ENCODE results near the gene STK10. TPM values are rescaled to one million over a fixed set of nuclear protein-coding genes. Genes with fewer than 3 reads are reported as not detected.

The STK10 gene
- total RNA-seq, 1 donor from 2014 or later: 32.3 TPM

DNA sequence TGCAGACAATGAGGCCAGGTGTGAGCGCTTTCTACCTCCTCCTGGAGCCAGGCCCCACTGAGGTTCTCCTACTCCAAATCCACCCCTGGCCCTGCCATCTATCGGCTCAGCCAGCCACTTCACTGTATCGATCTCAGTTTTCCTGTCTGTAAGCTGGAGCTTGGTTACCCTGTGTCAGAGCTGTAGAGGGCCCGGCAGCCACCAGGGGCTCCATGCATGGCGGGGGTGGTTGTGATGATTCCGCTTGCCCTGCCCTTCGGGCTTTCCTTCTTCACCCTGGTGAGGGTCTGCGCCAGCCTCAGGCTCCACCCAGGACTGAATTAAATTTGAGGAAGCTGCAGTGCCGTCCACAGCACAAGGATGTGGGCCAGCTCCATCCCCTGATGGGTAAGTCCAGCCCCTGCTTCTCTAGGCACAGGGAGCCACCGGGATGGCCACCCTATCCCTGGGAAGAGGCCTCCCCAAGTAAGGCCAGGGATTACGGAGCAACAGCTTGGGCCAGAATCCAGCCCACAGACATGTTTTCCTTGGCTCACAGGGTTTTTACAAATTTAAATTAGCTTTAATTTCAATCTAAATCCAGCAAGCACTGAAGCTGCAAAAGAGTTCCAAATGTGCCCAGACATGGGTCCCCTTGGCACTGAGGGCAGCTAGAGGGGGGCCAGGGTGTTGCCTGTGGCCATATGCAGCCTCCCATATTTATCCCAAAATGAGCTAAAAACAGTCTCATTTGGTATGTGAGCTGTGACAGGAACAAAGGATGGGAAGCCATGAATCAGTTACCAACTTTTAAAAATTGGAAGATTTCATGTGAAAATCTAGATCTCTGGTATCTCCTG is 92.4 kb downstream of the STK10 start:
- peaks cover 5% of the 10 kb centered on the region for H3K36me3 Mint-ChIP-seq (ENCODE audit: low read depth)
- H3K27me3 Mint-ChIP-seq (ENCODE audit: low read depth): no peaks in the 10 kb centered on the region
- peaks cover 3% of the 10 kb centered on the region for H3K9me3 Mint-ChIP-seq
- peaks cover 5% of the 10 kb centered on the region for H3K4me1 Mint-ChIP-seq
- TF ChIP-seq, protein P1, sequence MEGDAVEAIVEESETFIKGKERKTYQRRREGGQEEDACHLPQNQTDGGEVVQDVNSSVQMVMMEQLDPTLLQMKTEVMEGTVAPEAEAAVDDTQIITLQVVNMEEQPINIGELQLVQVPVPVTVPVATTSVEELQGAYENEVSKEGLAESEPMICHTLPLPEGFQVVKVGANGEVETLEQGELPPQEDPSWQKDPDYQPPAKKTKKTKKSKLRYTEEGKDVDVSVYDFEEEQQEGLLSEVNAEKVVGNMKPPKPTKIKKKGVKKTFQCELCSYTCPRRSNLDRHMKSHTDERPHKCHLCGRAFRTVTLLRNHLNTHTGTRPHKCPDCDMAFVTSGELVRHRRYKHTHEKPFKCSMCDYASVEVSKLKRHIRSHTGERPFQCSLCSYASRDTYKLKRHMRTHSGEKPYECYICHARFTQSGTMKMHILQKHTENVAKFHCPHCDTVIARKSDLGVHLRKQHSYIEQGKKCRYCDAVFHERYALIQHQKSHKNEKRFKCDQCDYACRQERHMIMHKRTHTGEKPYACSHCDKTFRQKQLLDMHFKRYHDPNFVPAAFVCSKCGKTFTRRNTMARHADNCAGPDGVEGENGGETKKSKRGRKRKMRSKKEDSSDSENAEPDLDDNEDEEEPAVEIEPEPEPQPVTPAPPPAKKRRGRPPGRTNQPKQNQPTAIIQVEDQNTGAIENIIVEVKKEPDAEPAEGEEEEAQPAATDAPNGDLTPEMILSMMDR (conservative IDR thresholded peaks at IDR 0.05): no peak
- H3K4me3 Mint-ChIP-seq: no peak overlapping the region
- no peak for DNase-seq (ENCODE audit: low read depth, low spot score)
- H3K27ac Mint-ChIP-seq (ENCODE audit: unreplicated experiment): no peak overlapping the region

DNA sequence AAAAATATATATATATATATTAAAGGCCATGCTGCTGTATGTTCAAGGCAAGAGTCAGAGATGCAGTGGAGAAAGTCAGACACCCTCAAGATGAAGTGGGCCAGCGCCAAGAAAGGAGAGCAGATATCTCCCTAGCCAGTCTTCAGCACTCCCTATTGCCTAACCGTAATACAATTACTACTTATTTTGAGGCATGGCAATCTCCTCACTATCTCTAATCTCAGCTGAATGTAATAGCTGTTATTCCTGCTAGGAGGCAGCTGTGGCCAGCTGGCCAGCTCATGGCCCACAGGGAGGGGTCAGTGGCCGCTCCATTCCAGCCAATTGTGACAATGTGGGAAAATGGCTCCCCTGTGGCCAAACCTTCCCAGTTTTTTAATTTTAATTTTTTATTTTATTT is 94.1 kb downstream of the STK10 start:
- Mint-ChIP-seq H3K4me3 (no peak overlapping the region), H3K27me3 (ENCODE audit: low read depth) (no peaks in the 10 kb centered on the region), H3K27ac (ENCODE audit: unreplicated experiment) (no peak overlapping the region), H3K4me1 (peaks cover 4% of the 10 kb centered on the region), H3K36me3 (ENCODE audit: low read depth) (peaks cover 13% of the 10 kb centered on the region), H3K9me3 (peaks cover 5% of the 10 kb centered on the region)
- DNase-seq (ENCODE audit: low read depth, low spot score): no peak
- TF ChIP-seq, protein P1 (conservative IDR thresholded peaks at IDR 0.05): no peak

DNA sequence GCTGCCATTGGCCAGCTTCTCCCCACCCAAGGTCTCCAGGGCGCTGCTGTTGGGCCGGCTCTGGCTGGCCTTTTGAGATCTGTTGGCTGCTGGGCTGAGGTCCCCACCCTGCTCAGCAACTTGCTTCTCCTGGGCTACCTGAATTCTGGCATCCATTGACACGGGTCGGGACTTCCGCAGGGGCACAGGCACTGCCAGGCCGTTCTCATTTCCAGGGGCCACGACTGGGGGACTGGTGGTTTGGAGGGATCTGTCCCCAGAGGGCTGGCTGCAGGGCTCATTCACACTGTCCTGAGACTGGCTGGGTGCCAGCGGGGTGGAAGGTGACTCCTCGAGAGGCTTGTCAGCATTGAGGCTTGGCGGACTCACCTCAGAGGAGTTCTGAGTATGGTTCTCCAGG is 94.5 kb downstream of the STK10 start:
- Mint-ChIP-seq H3K27ac (ENCODE audit: unreplicated experiment) (no peak overlapping the region), H3K9me3 (peaks cover 3% of the 10 kb centered on the region), H3K27me3 (ENCODE audit: low read depth) (no peaks in the 10 kb centered on the region), H3K4me1 (no peaks in the 10 kb centered on the region), H3K4me3 (no peak overlapping the region), H3K36me3 (ENCODE audit: low read depth) (peaks cover 9% of the 10 kb centered on the region)
- TF ChIP-seq, protein P1 (conservative IDR thresholded peaks at IDR 0.05): no peak
- DNase-seq (ENCODE audit: low read depth, low spot score): no peak

DNA sequence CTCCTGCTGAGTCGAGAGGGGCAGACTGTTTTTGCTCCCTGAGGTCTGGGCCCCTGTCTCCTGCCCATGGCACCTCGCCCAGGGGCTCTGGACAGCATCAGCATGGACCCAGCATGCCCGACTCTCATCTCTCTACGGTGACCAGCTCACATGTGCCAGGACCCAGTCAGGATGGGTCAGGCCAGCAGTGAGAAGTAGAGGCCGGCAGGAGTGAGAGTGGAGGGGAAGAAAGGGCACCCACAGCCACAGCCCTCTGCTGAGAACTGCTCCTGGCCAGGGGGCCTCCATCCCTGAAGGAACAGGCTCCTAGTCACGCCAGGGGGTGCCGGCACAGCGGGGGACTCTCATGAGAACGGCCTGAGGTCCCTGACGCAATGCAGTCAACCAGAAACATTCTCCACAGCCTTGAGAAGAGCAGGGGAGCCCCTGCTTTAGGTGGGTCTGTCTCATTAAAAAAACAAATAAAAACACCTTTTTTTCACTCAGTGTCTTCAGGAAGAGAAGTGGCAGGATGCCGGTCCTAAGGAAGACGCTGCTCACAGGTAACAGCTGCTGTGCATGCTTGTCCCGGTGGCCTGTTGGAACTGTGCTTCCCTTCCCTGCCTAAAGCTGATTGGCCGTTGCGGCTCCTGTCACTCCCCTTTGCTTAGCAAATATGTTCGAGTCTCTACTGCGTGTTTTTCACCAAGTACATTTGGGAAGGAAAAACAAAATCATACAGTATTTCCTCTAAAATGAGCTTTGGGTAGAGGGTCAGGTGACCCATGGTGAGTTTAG is 95.9 kb downstream of the STK10 start:
- H3K27me3 Mint-ChIP-seq (ENCODE audit: low read depth): no peaks in the 10 kb centered on the region
- H3K9me3 Mint-ChIP-seq: peaks cover 3% of the 10 kb centered on the region
- no peak for DNase-seq (ENCODE audit: low read depth, low spot score)
- H3K36me3 Mint-ChIP-seq (ENCODE audit: low read depth): peaks cover 9% of the 10 kb centered on the region
- H3K4me1 Mint-ChIP-seq: no peaks in the 10 kb centered on the region
- no peak overlapping the region for H3K4me3 Mint-ChIP-seq
- TF ChIP-seq, protein P1 (conservative IDR thresholded peaks at IDR 0.05): no peak
- H3K27ac Mint-ChIP-seq (ENCODE audit: unreplicated experiment): no peak overlapping the region

DNA sequence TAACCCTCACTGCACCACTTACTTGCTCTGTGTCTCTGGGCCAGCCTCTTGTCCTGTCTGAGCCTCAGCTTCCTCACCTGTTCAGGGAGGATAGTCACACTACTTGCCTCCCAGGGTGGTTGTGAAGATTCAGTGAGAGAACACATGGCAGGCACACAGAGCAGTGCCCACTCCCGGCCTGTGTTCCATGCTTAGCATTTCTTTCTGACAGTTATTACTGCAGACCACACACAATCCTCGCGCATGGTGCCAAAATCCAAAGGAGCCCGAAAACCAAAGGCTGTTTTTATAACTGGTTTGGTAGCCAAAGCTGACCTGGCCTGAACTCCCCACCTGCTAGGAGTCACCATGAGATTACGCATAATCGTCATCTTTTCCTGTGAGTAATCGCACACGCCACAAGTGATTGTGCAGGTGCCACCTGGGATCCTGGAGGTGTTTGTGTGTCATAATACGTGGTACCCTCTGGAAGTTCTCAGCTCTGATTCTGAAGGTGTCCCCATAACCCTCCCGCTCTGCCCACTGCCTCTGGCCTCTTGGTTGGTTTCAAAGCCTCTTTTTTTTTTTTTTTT is 97.0 kb downstream of the STK10 start:
- Mint-ChIP-seq H3K27ac (ENCODE audit: unreplicated experiment) (no peak overlapping the region), H3K27me3 (ENCODE audit: low read depth) (no peaks in the 10 kb centered on the region), H3K36me3 (ENCODE audit: low read depth) (peaks cover 9% of the 10 kb centered on the region), H3K4me1 (no peaks in the 10 kb centered on the region), H3K9me3 (peaks cover 3% of the 10 kb centered on the region), H3K4me3 (no peak overlapping the region)
- DNase-seq (ENCODE audit: low read depth, low spot score): no peak
- TF ChIP-seq, protein P1 (conservative IDR thresholded peaks at IDR 0.05): no peak

Measured in neural crest cell (in vitro differentiated cells).